ENCODE measurements around the gene TCEAL9. TPM values are rescaled to one million over a fixed set of nuclear protein-coding genes. Genes with fewer than 3 reads are reported as not detected.

TCEAL9 gene
- total and polyA plus RNA-seq, 4 donors: 7.7 to 22.8 (median 13.3) TPM

DNA sequence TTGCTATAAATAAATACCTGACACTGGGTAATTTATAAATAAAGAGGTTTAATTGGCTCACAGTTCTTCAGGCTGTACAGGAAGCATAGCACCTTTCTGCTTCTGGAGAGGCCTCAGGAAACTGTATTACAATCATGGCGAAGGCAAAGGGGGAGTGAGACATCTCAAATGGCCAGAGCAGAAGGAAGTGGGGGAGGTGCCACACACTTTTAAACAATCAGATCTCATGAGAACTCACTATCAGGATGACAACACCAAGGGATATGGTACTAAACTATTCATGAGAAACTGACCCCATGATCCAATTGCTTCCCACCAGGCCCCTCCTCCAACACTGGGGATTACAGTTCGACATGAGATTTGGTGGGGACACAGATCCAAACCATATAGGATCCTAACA is 11.7 kb upstream of the TCEAL9 start (continued):
- TF ChIP-seq REST (IDR thresholded peaks at IDR 0.05) (no peak), FOXA1 (IDR thresholded peaks at IDR 0.05) (no peak), TAF1 (conservative IDR thresholded peaks at IDR 0.05) (no peak)
- TF ChIP-seq, protein P1, sequence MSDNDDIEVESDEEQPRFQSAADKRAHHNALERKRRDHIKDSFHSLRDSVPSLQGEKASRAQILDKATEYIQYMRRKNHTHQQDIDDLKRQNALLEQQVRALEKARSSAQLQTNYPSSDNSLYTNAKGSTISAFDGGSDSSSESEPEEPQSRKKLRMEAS (IDR thresholded peaks at IDR 0.05): no peak

- H3K9me3 ChIP-seq (ENCODE audit: control insufficient read depth in 4 of 4, low read length in 3 of 4): no peaks in the 10 kb centered on the region
- no peak overlapping the region for H3K9ac ChIP-seq (ENCODE audit: low read depth in 1 of 2, low read length in 2 of 2)
- TF ChIP-seq NR2F2 (IDR thresholded peaks at IDR 0.05): no peak
- no peak for DNase-seq (ENCODE audit: low spot score)
- WGBS: 44% methylated on average over 29 of the region's 29 CpGs
- peaks cover 0 to 9% (median 0%) of the 10 kb centered on the region in 4 donors for H3K27me3 ChIP-seq (ENCODE audit: control insufficient read depth in 4 of 4, insufficient read depth in 4 of 4, low read length in 3 of 4)
- no peaks in the 10 kb centered on the region for H3K4me1 ChIP-seq (ENCODE audit: control insufficient read depth in 4 of 4, insufficient read depth in 4 of 4, low read length in 3 of 4)
- no peak overlapping the region for H3K4me3 ChIP-seq (ENCODE audit: low read depth in 1 of 3, low read length in 3 of 3)
- H3K36me3 ChIP-seq (ENCODE audit: control insufficient read depth in 4 of 4, insufficient read depth in 3 of 4, low read depth in 1 of 4, low read length in 3 of 4): no peaks in the 10 kb centered on the region
- H3K27ac ChIP-seq (ENCODE audit: low read depth in 1 of 2, low read length in 2 of 2): no peak overlapping the region
These were observed 8.5 kb upstream of the TCEAL9 start for GRCh38 chrX:103347682-103348397.

DNA sequence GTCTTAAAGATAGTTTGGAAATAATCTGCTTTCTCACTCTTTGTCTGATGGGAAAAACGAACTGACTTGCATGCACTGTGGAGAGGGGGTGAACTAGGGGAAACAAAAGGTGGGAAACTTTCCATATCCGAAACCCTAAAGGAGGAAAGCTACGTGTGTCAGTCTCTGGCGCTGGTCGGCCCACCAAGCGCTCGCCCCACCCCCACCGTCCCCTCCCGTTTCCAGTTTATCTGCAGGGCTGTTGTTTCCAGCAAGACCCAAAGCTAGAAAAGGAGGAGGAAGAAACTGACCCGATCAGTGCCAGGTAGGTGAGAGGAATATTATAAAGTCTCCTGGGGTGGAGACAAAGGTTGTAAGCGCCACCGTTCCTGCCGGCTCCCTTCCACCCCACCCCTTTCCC is 552 bp downstream of the TCEAL9 start:
- Histone ChIP-seq H3K27ac (ENCODE audit: low read depth in 1 of 2, low read length in 2 of 2) (peak overlapping the region; percentile 23 to 82), H3K4me1 (ENCODE audit: control insufficient read depth in 4 of 4, insufficient read depth in 4 of 4, low read length in 3 of 4) (no peaks in the 10 kb centered on the region), H3K4me3 (ENCODE audit: low read depth in 1 of 3, low read length in 3 of 3) (peak overlapping the region; percentile 51 to 63 (median 61)), H3K9me3 (ENCODE audit: control insufficient read depth in 4 of 4, low read length in 3 of 4) (no peaks in the 10 kb centered on the region), H3K9ac (ENCODE audit: low read depth in 1 of 2, low read length in 2 of 2) (peak overlapping the region; percentile 2 to 56), H3K36me3 (ENCODE audit: control insufficient read depth in 4 of 4, insufficient read depth in 3 of 4, low read depth in 1 of 4, low read length in 3 of 4) (no peaks in the 10 kb centered on the region), H3K27me3 (ENCODE audit: control insufficient read depth in 4 of 4, insufficient read depth in 4 of 4, low read length in 3 of 4) (no peaks in the 10 kb centered on the region)
- WGBS: 8% methylated on average over 13 of the region's 13 CpGs
- DNase-seq (ENCODE audit: low spot score): peak; percentile 44
- TF ChIP-seq HNF4A (conservative IDR thresholded peaks at IDR 0.05): no peak

GRCh38 chrX:103357871-103358270 is 1.6 kb downstream of the TCEAL9 start:
- no peak overlapping the region for H3K27ac ChIP-seq (ENCODE audit: low read depth in 1 of 2, low read length in 2 of 2)
- TF ChIP-seq FOXA1 (IDR thresholded peaks at IDR 0.05) (no peak), HNF4A (conservative IDR thresholded peaks at IDR 0.05) (no peak), REST (IDR thresholded peaks at IDR 0.05) (no peak), FOXA2 (IDR thresholded peaks at IDR 0.05) (no peak), EGR1 (IDR thresholded peaks at IDR 0.05; ENCODE audit: low read depth in 2 of 2) (no peak), RXRA (IDR thresholded peaks at IDR 0.05) (no peak), SP1 (IDR thresholded peaks at IDR 0.05) (no peak), RAD21 (IDR thresholded peaks at IDR 0.05) (no peak), GABPA (IDR thresholded peaks at IDR 0.05 in 1 of 2, conservative IDR thresholded peaks at IDR 0.05 in 1 of 2) (no peak), HNF4G (IDR thresholded peaks at IDR 0.05) (no peak), TAF1 (conservative IDR thresholded peaks at IDR 0.05) (no peak)
- TF ChIP-seq, protein P2, sequence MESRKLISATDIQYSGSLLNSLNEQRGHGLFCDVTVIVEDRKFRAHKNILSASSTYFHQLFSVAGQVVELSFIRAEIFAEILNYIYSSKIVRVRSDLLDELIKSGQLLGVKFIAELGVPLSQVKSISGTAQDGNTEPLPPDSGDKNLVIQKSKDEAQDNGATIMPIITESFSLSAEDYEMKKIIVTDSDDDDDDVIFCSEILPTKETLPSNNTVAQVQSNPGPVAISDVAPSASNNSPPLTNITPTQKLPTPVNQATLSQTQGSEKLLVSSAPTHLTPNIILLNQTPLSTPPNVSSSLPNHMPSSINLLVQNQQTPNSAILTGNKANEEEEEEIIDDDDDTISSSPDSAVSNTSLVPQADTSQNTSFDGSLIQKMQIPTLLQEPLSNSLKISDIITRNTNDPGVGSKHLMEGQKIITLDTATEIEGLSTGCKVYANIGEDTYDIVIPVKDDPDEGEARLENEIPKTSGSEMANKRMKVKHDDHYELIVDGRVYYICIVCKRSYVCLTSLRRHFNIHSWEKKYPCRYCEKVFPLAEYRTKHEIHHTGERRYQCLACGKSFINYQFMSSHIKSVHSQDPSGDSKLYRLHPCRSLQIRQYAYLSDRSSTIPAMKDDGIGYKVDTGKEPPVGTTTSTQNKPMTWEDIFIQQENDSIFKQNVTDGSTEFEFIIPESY (IDR thresholded peaks at IDR 0.05): no peak
- TF ChIP-seq, protein P3, sequence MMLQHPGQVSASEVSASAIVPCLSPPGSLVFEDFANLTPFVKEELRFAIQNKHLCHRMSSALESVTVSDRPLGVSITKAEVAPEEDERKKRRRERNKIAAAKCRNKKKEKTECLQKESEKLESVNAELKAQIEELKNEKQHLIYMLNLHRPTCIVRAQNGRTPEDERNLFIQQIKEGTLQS (IDR thresholded peaks at IDR 0.05): no peak
- TF ChIP-seq, protein P1 (IDR thresholded peaks at IDR 0.05): no peak

More at GRCh38 chrX:103357871-103358270, 1.6 kb downstream of the TCEAL9 start:
- Histone ChIP-seq H3K9ac (ENCODE audit: low read depth in 1 of 2, low read length in 2 of 2) (no peak overlapping the region), H3K4me3 (ENCODE audit: low read depth in 1 of 3, low read length in 3 of 3) (no peak overlapping the region), H3K9me3 (ENCODE audit: control insufficient read depth in 4 of 4, low read length in 3 of 4) (no peaks in the 10 kb centered on the region), H3K27me3 (ENCODE audit: control insufficient read depth in 4 of 4, insufficient read depth in 4 of 4, low read length in 3 of 4) (no peaks in the 10 kb centered on the region), H3K4me1 (ENCODE audit: control insufficient read depth in 4 of 4, insufficient read depth in 4 of 4, low read length in 3 of 4) (no peaks in the 10 kb centered on the region), H3K36me3 (ENCODE audit: control insufficient read depth in 4 of 4, insufficient read depth in 3 of 4, low read depth in 1 of 4, low read length in 3 of 4) (no peaks in the 10 kb centered on the region)
- no peak for DNase-seq (ENCODE audit: low spot score)
- 93% methylated on average over 2 of the region's 2 CpGs for WGBS

Data from liver (tissue), 9 donors.